SH-SY5Y (cell line): Measurements from ENCODE around the gene TSPAN14.

Experiments used
- GATA2 ChIP-seq: IDR thresholded peaks from 2 replicates; pipeline ENCODE4 v1.6.1; 2011; ENCODE audit warnings: mild to moderate bottlenecking, low read depth, low read length
- GATA3 ChIP-seq: IDR thresholded peaks from 2 replicates; pipeline ENCODE4 v1.6.1; 2011; ENCODE audit warnings: low read depth, mild to moderate bottlenecking, low read length, moderate library complexity

GRCh38 chr10:80449520-80449919 is 4.6 kb upstream of the TSPAN14 start:
- no peak for TF ChIP-seq GATA3
- TF ChIP-seq GATA2, result no peak
